Stomach (tissue), 9 donors: Measurements from ENCODE around the gene PLA2G4A. TPM values are rescaled to one million over a fixed set of nuclear protein-coding genes. Genes with fewer than 3 reads are reported as not detected.

Experiments
- DNase-seq, 2 donors: peaks; one replicate each; pipeline versions ENCODE4 v3.0.0 to v3.0.0-alpha.2; 2013 to 2019
- H3K27ac ChIP-seq, 5 donors: fragments of 200-600 bp in 4 of 5; sonication (generic) in 4 of 5; one replicate each; pipeline ENCODE4 v1.5.1; 2013 to 2019; ENCODE audit warnings: mild to moderate bottlenecking in 1 of 5, moderate library complexity in 1 of 5
- H3K27me3 ChIP-seq, 3 donors: fragments of 200-600 bp; sonication (generic); one replicate each; pipeline ENCODE4 v1.5.1; 2017 to 2019; ENCODE audit warnings: mixed run types in 1 of 3
- H3K36me3 ChIP-seq, 4 donors: fragments of 200-600 bp; sonication (generic); 1 replicate in 3 of 4; 2 replicates in 1 of 4; pipeline ENCODE4 v1.5.1; 2016 to 2019
- H3K4me1 ChIP-seq, 4 donors: fragments of 200-600 bp; sonication (generic); one replicate each; pipeline ENCODE4 v1.5.1; 2016 to 2019
- H3K4me3 ChIP-seq, 4 donors: fragments of 200-600 bp; sonication (generic) in 3 of 4; one replicate each; pipeline ENCODE4 v1.5.1; 2016 to 2019; ENCODE audit warnings: mild to moderate bottlenecking in 1 of 4
- H3K9me3 ChIP-seq, 4 donors: fragments of 200-600 bp; sonication (generic); one replicate each; pipeline ENCODE4 v1.5.1; 2016 to 2019
- EP300 ChIP-seq: sonication (generic); formaldehyde crosslinking; IDR thresholded peaks from one replicate; pipeline ENCODE4 v1.6.1; 2017; ENCODE audit warnings: antibody characterized with exemption
- POLR2A ChIP-seq, 4 donors: fragments of 450-650 bp; IDR thresholded peaks; one replicate each; pipeline ENCODE4 v1.6.1; 2016; ENCODE audit warnings: antibody characterized with exemption in 4 of 4, control low read depth in 2 of 4, mild to moderate bottlenecking in 1 of 4, moderate library complexity in 1 of 4
- POLR2AphosphoS5 ChIP-seq, 3 donors: sonication (generic); formaldehyde crosslinking; IDR thresholded peaks; one replicate each; pipeline ENCODE4 v1.6.1; 2016; ENCODE audit warnings: antibody characterized with exemption in 3 of 3
- WGBS, 5 donors: extraction: QIAGEN DNeasy Blood & Tissue Kit in 3 of 5; methylation state at CpG; one replicate each; pipeline versions ENCODE4 v1.1.5 to v1.1.7; 2013 to 2018; 5-methylcytosine and 5-hydroxymethylcytosine counted together
- intact Hi-C: fragments of 100-400 bp; cut with DNase I; formaldehyde crosslinking; loops from one replicate; pipeline ENCODE4 v1.15.1; 2023; ENCODE audit warnings: low total_unique reads
- polyA plus RNA-seq, 3 donors: library from polyadenylated mRNA; stranded (reverse); fragments of 200-250 nt; gene quantifications; one replicate each; pipeline ENCODE4 v1.2.3, GENCODE V29; 2013
- total RNA-seq, 5 donors: library from RNA; depleted of rRNA; stranded (reverse); fragments of >200 nt; gene quantifications; one replicate each; pipeline versions ENCODE4 v1.1.0 to v1.2.3, GENCODE V29; 2014 to 2016
- TF ChIP-seq, protein P1 (sequence below), 7 experiments: fragments of 450-650 bp in 4 of 7; fragments of 200-600 bp in 3 of 7; sonication (generic) in 3 of 7; IDR thresholded peaks; one replicate each; pipeline ENCODE4 v1.5.1; 2016 to 2019; ENCODE audit warnings: antibody characterized with exemption in 7 of 7, control low read depth in 2 of 7, mild to moderate bottlenecking in 1 of 7
- donor health status: healthy with polysubstance abuse.
- donor health status: Bipolar disorder and iron deficiency.
- donor health status: healthy.

PLA2G4A gene
- total and polyA plus RNA-seq, 8 donors: 2.2 to 17.8 (median 6.8) TPM

DNA sequence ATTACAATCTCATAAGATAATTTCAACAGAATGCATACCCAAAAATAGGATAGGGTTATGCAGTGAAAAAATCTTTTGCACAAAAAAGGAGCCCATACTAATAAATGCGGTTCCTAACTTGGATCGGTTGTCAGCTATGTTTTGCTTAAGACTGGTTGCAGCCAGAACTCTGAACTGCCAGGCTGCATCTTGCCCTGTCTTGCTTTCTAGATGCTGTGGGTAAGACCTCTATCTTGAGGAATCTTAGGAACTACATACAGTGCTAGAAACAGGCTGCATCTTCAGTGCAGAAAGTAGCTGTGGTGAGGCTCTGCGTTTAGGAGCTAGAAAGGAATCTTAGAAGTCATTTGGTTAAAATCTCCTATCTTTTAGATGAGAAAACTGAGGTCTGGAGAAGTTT is 45.6 kb upstream of the PLA2G4A start:
- TF ChIP-seq POLR2AphosphoS5 (IDR thresholded peaks at IDR 0.05) (no peak), POLR2A (IDR thresholded peaks at IDR 0.05) (no peak), EP300 (no peak)
- TF ChIP-seq, protein P1, sequence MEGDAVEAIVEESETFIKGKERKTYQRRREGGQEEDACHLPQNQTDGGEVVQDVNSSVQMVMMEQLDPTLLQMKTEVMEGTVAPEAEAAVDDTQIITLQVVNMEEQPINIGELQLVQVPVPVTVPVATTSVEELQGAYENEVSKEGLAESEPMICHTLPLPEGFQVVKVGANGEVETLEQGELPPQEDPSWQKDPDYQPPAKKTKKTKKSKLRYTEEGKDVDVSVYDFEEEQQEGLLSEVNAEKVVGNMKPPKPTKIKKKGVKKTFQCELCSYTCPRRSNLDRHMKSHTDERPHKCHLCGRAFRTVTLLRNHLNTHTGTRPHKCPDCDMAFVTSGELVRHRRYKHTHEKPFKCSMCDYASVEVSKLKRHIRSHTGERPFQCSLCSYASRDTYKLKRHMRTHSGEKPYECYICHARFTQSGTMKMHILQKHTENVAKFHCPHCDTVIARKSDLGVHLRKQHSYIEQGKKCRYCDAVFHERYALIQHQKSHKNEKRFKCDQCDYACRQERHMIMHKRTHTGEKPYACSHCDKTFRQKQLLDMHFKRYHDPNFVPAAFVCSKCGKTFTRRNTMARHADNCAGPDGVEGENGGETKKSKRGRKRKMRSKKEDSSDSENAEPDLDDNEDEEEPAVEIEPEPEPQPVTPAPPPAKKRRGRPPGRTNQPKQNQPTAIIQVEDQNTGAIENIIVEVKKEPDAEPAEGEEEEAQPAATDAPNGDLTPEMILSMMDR (IDR thresholded peaks at IDR 0.05): no peak
- intact Hi-C loops: no loop called here
- Histone ChIP-seq H3K27me3 (no peaks in the 10 kb centered on the region), H3K27ac (no peak overlapping the region), H3K9me3 (no peaks in the 10 kb centered on the region), H3K4me1 (no peaks in the 10 kb centered on the region), H3K36me3 (no peaks in the 10 kb centered on the region), H3K4me3 (no peak overlapping the region)
- no peak for DNase-seq
- WGBS, 5 donors: 66 to 91% (median 78%) methylated on average over 3 of the region's 3 CpGs

DNA sequence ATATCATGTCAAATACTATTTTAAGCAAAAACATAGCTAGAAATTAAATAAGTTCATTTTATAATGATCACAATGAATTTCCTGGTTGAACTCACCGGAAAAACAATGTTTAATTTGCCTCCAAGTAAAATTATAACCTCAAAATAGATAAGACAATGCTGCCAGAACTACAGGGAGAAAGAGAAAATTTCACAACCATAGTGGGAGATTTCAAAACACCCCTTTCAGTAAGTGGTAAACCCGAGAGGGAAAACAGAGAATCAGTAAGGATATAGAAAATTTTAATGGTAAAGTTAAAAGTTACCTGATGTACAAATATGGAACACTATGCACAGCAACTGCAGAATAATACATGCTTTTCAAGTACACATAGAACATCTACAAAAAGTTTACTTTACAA is 43.2 kb upstream of the PLA2G4A start:
- DNase-seq: no peak
- TF ChIP-seq, protein P1 (IDR thresholded peaks at IDR 0.05): no peak
- TF ChIP-seq EP300 (no peak), POLR2AphosphoS5 (IDR thresholded peaks at IDR 0.05) (no peak), POLR2A (IDR thresholded peaks at IDR 0.05) (no peak)
- Histone ChIP-seq H3K36me3 (no peaks in the 10 kb centered on the region), H3K4me3 (no peak overlapping the region), H3K9me3 (no peaks in the 10 kb centered on the region), H3K27ac (no peak overlapping the region), H3K27me3 (no peaks in the 10 kb centered on the region), H3K4me1 (no peaks in the 10 kb centered on the region)
- 31 to 56% (median 51%) methylated on average over 2 of the region's 2 CpGs for WGBS, 5 donors
- intact Hi-C loops: no loop called here

DNA sequence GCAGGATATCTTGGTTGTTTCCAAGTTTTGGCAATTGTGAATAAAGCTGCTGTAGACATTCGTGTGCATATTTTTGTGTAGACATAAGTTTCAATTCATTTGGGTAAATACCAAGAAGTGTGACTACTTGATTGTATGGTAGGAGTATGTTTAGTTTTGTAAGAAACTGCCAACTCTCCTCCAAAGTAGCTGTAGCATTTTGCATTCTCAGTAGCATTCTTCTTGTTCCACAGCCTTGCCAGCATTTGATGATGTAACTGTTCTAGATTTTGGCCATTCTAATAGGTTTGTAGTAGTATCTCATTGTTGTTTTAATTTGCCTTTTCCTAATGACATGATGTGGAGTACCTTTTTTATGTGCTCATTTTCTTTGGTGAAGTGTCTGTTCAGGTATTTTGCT is 38.6 kb upstream of the PLA2G4A start:
- intact Hi-C loops: no loop called here
- no peak overlapping the region for H3K27ac ChIP-seq
- no peaks in the 10 kb centered on the region for H3K27me3 ChIP-seq
- no peak overlapping the region for H3K4me3 ChIP-seq
- no peak for DNase-seq
- no peak for TF ChIP-seq EP300
- TF ChIP-seq POLR2AphosphoS5 (IDR thresholded peaks at IDR 0.05): no peak
- TF ChIP-seq, protein P1 (IDR thresholded peaks at IDR 0.05): no peak
- TF ChIP-seq POLR2A (IDR thresholded peaks at IDR 0.05): no peak
- H3K4me1 ChIP-seq: no peaks in the 10 kb centered on the region
- H3K9me3 ChIP-seq: no peaks in the 10 kb centered on the region
- 56 to 81% (median 77%) methylated on average over 1 of the region's 1 CpG for WGBS, 5 donors
- H3K36me3 ChIP-seq: no peaks in the 10 kb centered on the region

DNA sequence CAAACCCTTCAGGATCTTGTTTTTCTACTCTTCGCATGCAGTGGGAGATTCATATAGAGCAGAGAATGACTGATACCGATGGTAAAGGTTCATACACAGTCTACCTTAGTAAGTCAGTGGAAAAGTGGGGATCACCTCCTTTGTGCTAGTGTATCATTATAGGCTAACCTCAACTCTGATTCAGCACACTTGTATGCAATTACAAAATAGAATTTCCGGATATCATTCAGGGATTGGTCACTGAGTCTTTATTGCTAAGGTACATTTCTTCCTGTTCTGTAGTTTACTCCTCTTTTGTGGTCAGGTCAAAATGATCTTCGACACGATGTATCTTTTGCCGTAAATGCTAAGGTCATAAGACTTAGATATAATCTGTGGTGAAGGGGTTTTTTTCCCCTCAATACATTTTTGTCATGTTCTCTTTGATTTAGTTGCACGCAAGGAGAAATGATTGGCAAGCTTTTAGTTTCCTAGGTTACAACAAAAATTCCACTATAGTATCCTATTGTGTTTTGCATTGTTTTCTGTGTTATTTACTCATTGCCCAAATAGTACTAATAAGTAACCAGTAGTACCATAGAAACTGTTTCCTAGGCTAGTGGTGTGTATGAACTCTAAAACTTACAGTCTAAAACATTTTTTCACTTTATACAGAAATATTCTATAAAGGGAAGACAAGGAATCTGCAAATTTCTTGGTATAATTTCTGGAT is 35.7 kb upstream of the PLA2G4A start:
- no peaks in the 10 kb centered on the region for H3K4me1 ChIP-seq
- no peak for DNase-seq
- H3K27me3 ChIP-seq: no peaks in the 10 kb centered on the region
- no peak overlapping the region for H3K27ac ChIP-seq
- intact Hi-C loops: no loop called here
- H3K9me3 ChIP-seq: no peaks in the 10 kb centered on the region
- no peaks in the 10 kb centered on the region for H3K36me3 ChIP-seq
- no peak overlapping the region for H3K4me3 ChIP-seq
- TF ChIP-seq POLR2AphosphoS5 (IDR thresholded peaks at IDR 0.05) (no peak), POLR2A (IDR thresholded peaks at IDR 0.05) (no peak), EP300 (no peak)
- TF ChIP-seq, protein P1 (IDR thresholded peaks at IDR 0.05): no peak
- 80 to 91% (median 86%) methylated on average over 7 of the region's 7 CpGs for WGBS, 5 donors
